ENCODE measurements around the gene GLYR1.
"Not testable (repeated sequence)": the region's sequence is repeated elsewhere in the genome, so short reads cannot be mapped to it uniquely, and the experiment has no call there.

Gene GLYR1

GRCh38 chr16:4787627-4788482 lies 59.2 kb downstream of the GLYR1 start, which contains the start of gene SEPTIN12:
SEPTIN12 (minus strand) TSS chr16:4788345; CDS start chr16:4787645, 700 bp downstream.
- no peak for DNase-seq (ENCODE audit: low spot score)

- DNase-seq (ENCODE audit: low spot score), result no peak
These were observed 60.0 kb downstream of the GLYR1 start for GRCh38 chr16:4787068-4787467.

- DNase-seq (ENCODE audit: low spot score), result no peak
These were observed 61.2 kb downstream of the GLYR1 start for GRCh38 chr16:4785758-4786433.

- DNase-seq (ENCODE audit: low spot score), result not testable (repeated sequence)
These were observed 62.6 kb downstream of the GLYR1 start for GRCh38 chr16:4784444-4784987.

- DNase-seq (ENCODE audit: low spot score), result no peak
These were observed 63.1 kb downstream of the GLYR1 start for GRCh38 chr16:4783951-4784336.

- no peak for DNase-seq (ENCODE audit: low spot score)
These were observed 63.7 kb downstream of the GLYR1 start for GRCh38 chr16:4783251-4783950.

GRCh38 chr16:4780235-4780634 lies 66.9 kb downstream of the GLYR1 start:
- peak; percentile 41 for DNase-seq (ENCODE audit: low spot score)

GRCh38 chr16:4778050-4778392 lies 69.1 kb downstream of the GLYR1 start:
- DNase-seq (ENCODE audit: low spot score), result no peak

- no peak for DNase-seq (ENCODE audit: low spot score)
These were observed 69.6 kb downstream of the GLYR1 start for GRCh38 chr16:4777339-4778049.

- DNase-seq (ENCODE audit: low spot score), result no peak
These were observed 70.9 kb downstream of the GLYR1 start for GRCh38 chr16:4776141-4776705.

- no peak for DNase-seq (ENCODE audit: low spot score)
These were observed 72.1 kb downstream of the GLYR1 start for GRCh38 chr16:4775005-4775404.

GRCh38 chr16:4772351-4772750 lies 74.7 kb downstream of the GLYR1 start:
- no peak for DNase-seq (ENCODE audit: low spot score)

GRCh38 chr16:4771646-4772045 lies 75.4 kb downstream of the GLYR1 start:
- no peak for DNase-seq (ENCODE audit: low spot score)

GRCh38 chr16:4769306-4769638 lies 77.8 kb downstream of the GLYR1 start:
- DNase-seq (ENCODE audit: low spot score), result no peak

- peak; percentile 96 for DNase-seq (ENCODE audit: low spot score)
These were observed 78.4 kb downstream of the GLYR1 start for GRCh38 chr16:4768549-4769305.

- DNase-seq (ENCODE audit: low spot score), result peak; percentile 34
These were observed 79.1 kb downstream of the GLYR1 start for GRCh38 chr16:4767872-4768548.

GRCh38 chr16:4766875-4767628 lies 80.0 kb downstream of the GLYR1 start, which contains the start of gene ZNF500:
ZNF500 (minus strand) TSS chr16:4767162; CDS start chr16:4765978, 1,184 bp downstream.
- peak; percentile 95 for DNase-seq (ENCODE audit: low spot score)

GRCh38 chr16:4765511-4766474 lies 81.3 kb downstream of the GLYR1 start:
- no peak for DNase-seq (ENCODE audit: low spot score)

All from kidney tubule cell (primary cell).